ENCODE measurements around the gene G6PC3.

Gene G6PC3

GRCh38 chr17:44075598-44076293 is 5.2 kb downstream of the G6PC3 start:
- no peak overlapping the region for H4K91ac ChIP-seq (ENCODE audit: low read depth, low read length, poor library complexity)
- no peak overlapping the region for H2AFZ ChIP-seq (ENCODE audit: low read length)
- no peak overlapping the region for H2BK120ac ChIP-seq (ENCODE audit: low read depth, low read length)
- H2AK5ac ChIP-seq (ENCODE audit: low read depth, low read length), result no peak overlapping the region
- H3K9me3 ChIP-seq (replicated peaks in 1 of 2; ENCODE audit: control insufficient read depth in 2 of 2, insufficient read depth in 1 of 2, low read depth in 1 of 2, low read length in 2 of 2), result no peaks in the 10 kb centered on the region
- DNase-seq (ENCODE audit: low spot score), result no peak
- no peak overlapping the region for H3K18ac ChIP-seq (ENCODE audit: low read length)
- H3K27me3 ChIP-seq (ENCODE audit: control insufficient read depth in 3 of 3, insufficient read depth in 3 of 3, low read depth in 1 of 3, low read length in 3 of 3), result no peaks in the 10 kb centered on the region
- H3K9ac ChIP-seq (ENCODE audit: low read depth, low read length, poor library complexity), result no peak overlapping the region
- no peak overlapping the region for H3K27ac ChIP-seq (replicated peaks; ENCODE audit: low read length)
- no peak overlapping the region for H3K4ac ChIP-seq (ENCODE audit: low read length)
- no peak overlapping the region for H4K8ac ChIP-seq (ENCODE audit: low read depth, low read length)
- peaks cover 6 to 17% of the 10 kb centered on the region in 2 donors for H3K4me1 ChIP-seq (ENCODE audit: control insufficient read depth in 2 of 2, insufficient read depth in 1 of 2, low read depth in 1 of 2, low read length in 2 of 2)
- no peak overlapping the region for H3K4me3 ChIP-seq (ENCODE audit: low read length in 2 of 2)
- peaks cover 48 to 74% of the 10 kb centered on the region in 2 donors for H3K36me3 ChIP-seq (replicated peaks in 1 of 2; ENCODE audit: control insufficient read depth in 2 of 2, insufficient read depth in 2 of 2, low read length in 2 of 2)
- no peak overlapping the region for H2BK15ac ChIP-seq (ENCODE audit: low read length)
- no peak overlapping the region for H3K14ac ChIP-seq (ENCODE audit: low read length)
- H3K23ac ChIP-seq (ENCODE audit: low read depth, low read length, poor library complexity), result no peak overlapping the region
- H2BK12ac ChIP-seq (ENCODE audit: low read length), result no peak overlapping the region
- no CpG with 5 or more reads among the region's 10 CpGs for WGBS, 2 donors (ENCODE audit: extremely low coverage in 2 of 2, insufficient read length in 2 of 2, insufficient replicate concordance in 1 of 2)
- no peak overlapping the region for H2BK5ac ChIP-seq (ENCODE audit: low read length)
- no peak overlapping the region for H3K4me2 ChIP-seq (ENCODE audit: insufficient read depth, low read length, poor library complexity, severe bottlenecking)
- H3K79me1 ChIP-seq (ENCODE audit: low read depth, low read length), result peaks cover 1% of the 10 kb centered on the region

DNA sequence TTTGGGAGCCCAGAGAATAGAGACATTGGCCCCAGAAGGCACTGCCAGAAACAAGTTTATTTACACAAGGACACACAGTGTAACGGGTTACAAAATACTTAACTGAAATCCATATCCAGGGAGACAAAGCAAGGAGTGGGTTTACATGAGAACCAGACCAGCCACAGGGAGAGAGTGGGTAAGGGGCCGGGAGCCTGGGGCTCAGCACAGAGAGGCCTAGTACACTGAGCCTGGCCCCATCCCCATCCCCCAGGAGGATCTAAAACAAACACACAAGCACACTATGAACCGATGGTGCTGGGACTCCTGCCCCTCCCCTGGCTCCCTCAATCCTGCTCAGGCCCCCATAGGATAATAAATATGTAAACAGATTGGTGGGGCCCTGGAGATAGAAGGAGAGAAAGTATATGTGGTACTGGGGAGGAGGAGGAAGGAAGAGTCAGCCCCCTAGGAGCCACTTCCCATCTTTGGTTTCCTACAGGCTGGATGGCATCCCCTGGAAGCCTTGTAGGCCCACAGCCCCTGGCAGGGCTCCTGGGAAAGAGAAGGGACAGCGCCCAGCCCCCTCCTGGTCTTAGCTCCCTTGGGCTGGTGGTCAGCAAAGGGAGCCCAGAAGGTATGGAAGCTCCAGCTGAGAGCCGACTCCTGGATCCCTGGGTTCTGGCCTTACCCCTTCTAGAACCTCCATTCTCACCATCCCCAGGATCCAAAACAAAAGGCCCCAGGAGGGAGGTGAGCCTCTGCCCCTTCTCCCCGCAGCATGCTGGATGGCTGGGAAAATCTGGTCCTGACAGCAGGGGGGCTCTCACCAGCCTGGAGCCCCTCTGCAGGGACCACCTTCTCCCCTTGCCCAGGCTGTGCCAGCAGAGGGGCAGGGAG is 6.4 kb downstream of the G6PC3 start:
- H2BK15ac ChIP-seq (ENCODE audit: low read length), result no peak overlapping the region
- H3K27me3 ChIP-seq (ENCODE audit: control insufficient read depth in 3 of 3, insufficient read depth in 3 of 3, low read depth in 1 of 3, low read length in 3 of 3), result no peaks in the 10 kb centered on the region
- H3K4me1 ChIP-seq (ENCODE audit: control insufficient read depth in 2 of 2, insufficient read depth in 1 of 2, low read depth in 1 of 2, low read length in 2 of 2), result peaks cover 1 to 12% of the 10 kb centered on the region in 2 donors
- H2AFZ ChIP-seq (ENCODE audit: low read length), result no peak overlapping the region
- H3K9ac ChIP-seq (ENCODE audit: low read depth, low read length, poor library complexity), result no peak overlapping the region
- peaks cover 54 to 78% of the 10 kb centered on the region in 2 donors for H3K36me3 ChIP-seq (replicated peaks in 1 of 2; ENCODE audit: control insufficient read depth in 2 of 2, insufficient read depth in 2 of 2, low read length in 2 of 2)
- WGBS, 2 donors (ENCODE audit: extremely low coverage in 2 of 2, insufficient read length in 2 of 2, insufficient replicate concordance in 1 of 2), result no CpG with 5 or more reads among the region's 6 CpGs
- no peak overlapping the region for H2BK120ac ChIP-seq (ENCODE audit: low read depth, low read length)
- no peak overlapping the region for H3K18ac ChIP-seq (ENCODE audit: low read length)
- H3K4me2 ChIP-seq (ENCODE audit: insufficient read depth, low read length, poor library complexity, severe bottlenecking), result no peak overlapping the region
- H2AK5ac ChIP-seq (ENCODE audit: low read depth, low read length), result no peak overlapping the region
- H4K8ac ChIP-seq (ENCODE audit: low read depth, low read length), result no peak overlapping the region
- H3K27ac ChIP-seq (replicated peaks; ENCODE audit: low read length), result no peak overlapping the region
- H2BK12ac ChIP-seq (ENCODE audit: low read length), result no peak overlapping the region
- DNase-seq (ENCODE audit: low spot score), result no peak
- no peak overlapping the region for H3K4me3 ChIP-seq (ENCODE audit: low read length in 2 of 2)
- no peaks in the 10 kb centered on the region for H3K9me3 ChIP-seq (replicated peaks in 1 of 2; ENCODE audit: control insufficient read depth in 2 of 2, insufficient read depth in 1 of 2, low read depth in 1 of 2, low read length in 2 of 2)
- H3K23ac ChIP-seq (ENCODE audit: low read depth, low read length, poor library complexity), result no peak overlapping the region
- no peak overlapping the region for H2BK5ac ChIP-seq (ENCODE audit: low read length)
- H3K79me1 ChIP-seq (ENCODE audit: low read depth, low read length), result no peaks in the 10 kb centered on the region
- H3K14ac ChIP-seq (ENCODE audit: low read length), result no peak overlapping the region
- H4K91ac ChIP-seq (ENCODE audit: low read depth, low read length, poor library complexity), result no peak overlapping the region
- H3K4ac ChIP-seq (ENCODE audit: low read length), result no peak overlapping the region

GRCh38 chr17:44077595-44077909 is 7.0 kb downstream of the G6PC3 start:
- Histone ChIP-seq H3K4ac (ENCODE audit: low read length) (no peak overlapping the region), H3K14ac (ENCODE audit: low read length) (no peak overlapping the region), H3K4me2 (ENCODE audit: insufficient read depth, low read length, poor library complexity, severe bottlenecking) (no peak overlapping the region), H3K27me3 (ENCODE audit: control insufficient read depth in 3 of 3, insufficient read depth in 3 of 3, low read depth in 1 of 3, low read length in 3 of 3) (no peaks in the 10 kb centered on the region), H3K9me3 (replicated peaks in 1 of 2; ENCODE audit: control insufficient read depth in 2 of 2, insufficient read depth in 1 of 2, low read depth in 1 of 2, low read length in 2 of 2) (no peaks in the 10 kb centered on the region), H2BK15ac (ENCODE audit: low read length) (no peak overlapping the region), H3K4me3 (ENCODE audit: low read length in 2 of 2) (no peak overlapping the region), H2BK5ac (ENCODE audit: low read length) (no peak overlapping the region), H2AFZ (ENCODE audit: low read length) (no peak overlapping the region), H3K27ac (replicated peaks; ENCODE audit: low read length) (no peak overlapping the region), H2BK120ac (ENCODE audit: low read depth, low read length) (no peak overlapping the region), H3K79me1 (ENCODE audit: low read depth, low read length) (no peaks in the 10 kb centered on the region), H2AK5ac (ENCODE audit: low read depth, low read length) (no peak overlapping the region), H3K4me1 (ENCODE audit: control insufficient read depth in 2 of 2, insufficient read depth in 1 of 2, low read depth in 1 of 2, low read length in 2 of 2) (peaks cover 0 to 14% of the 10 kb centered on the region in 2 donors), H2BK12ac (ENCODE audit: low read length) (no peak overlapping the region), H4K91ac (ENCODE audit: low read depth, low read length, poor library complexity) (no peak overlapping the region), H3K23ac (ENCODE audit: low read depth, low read length, poor library complexity) (peak overlapping the region; percentile 32), H3K36me3 (replicated peaks in 1 of 2; ENCODE audit: control insufficient read depth in 2 of 2, insufficient read depth in 2 of 2, low read length in 2 of 2) (peaks cover 60 to 83% of the 10 kb centered on the region in 2 donors), H3K9ac (ENCODE audit: low read depth, low read length, poor library complexity) (no peak overlapping the region), H4K8ac (ENCODE audit: low read depth, low read length) (no peak overlapping the region), H3K18ac (ENCODE audit: low read length) (no peak overlapping the region)
- no peak for DNase-seq (ENCODE audit: low spot score)
- WGBS, 2 donors (ENCODE audit: extremely low coverage in 2 of 2, insufficient read length in 2 of 2, insufficient replicate concordance in 1 of 2), result no CpG with 5 or more reads among the region's 4 CpGs

DNA sequence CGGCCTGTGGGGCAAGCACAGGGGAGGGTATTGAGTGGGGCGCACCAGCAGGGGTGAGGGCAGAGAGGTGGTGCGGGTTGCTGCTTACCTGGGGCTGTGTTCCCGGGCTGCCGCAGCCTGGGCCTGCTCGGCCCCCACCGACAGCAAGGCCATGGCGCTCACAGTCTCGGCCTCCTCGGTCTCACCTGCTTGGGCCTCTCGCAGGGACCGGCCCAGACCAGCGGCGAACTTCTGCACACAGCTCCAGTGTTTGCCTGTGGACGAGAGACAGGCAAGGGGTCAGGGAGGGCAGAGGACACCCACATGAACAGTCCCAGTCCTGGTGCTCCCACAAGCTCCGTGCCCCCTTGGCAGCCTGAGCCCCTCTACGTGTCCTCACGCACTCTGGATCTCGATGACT is 7.9 kb downstream of the G6PC3 start:
- H4K8ac ChIP-seq (ENCODE audit: low read depth, low read length), result no peak overlapping the region
- no CpG with 5 or more reads among the region's 19 CpGs for WGBS, 2 donors (ENCODE audit: extremely low coverage in 2 of 2, insufficient read length in 2 of 2, insufficient replicate concordance in 1 of 2)
- no peak overlapping the region for H3K4me2 ChIP-seq (ENCODE audit: insufficient read depth, low read length, poor library complexity, severe bottlenecking)

More for the DNA sequence above, 7.9 kb downstream of the G6PC3 start:
- Histone ChIP-seq H4K91ac (ENCODE audit: low read depth, low read length, poor library complexity) (no peak overlapping the region), H3K9me3 (replicated peaks in 1 of 2; ENCODE audit: control insufficient read depth in 2 of 2, insufficient read depth in 1 of 2, low read depth in 1 of 2, low read length in 2 of 2) (no peaks in the 10 kb centered on the region), H2BK15ac (ENCODE audit: low read length) (no peak overlapping the region), H3K79me1 (ENCODE audit: low read depth, low read length) (no peaks in the 10 kb centered on the region), H3K23ac (ENCODE audit: low read depth, low read length, poor library complexity) (no peak overlapping the region), H2BK5ac (ENCODE audit: low read length) (no peak overlapping the region), H3K36me3 (replicated peaks in 1 of 2; ENCODE audit: control insufficient read depth in 2 of 2, insufficient read depth in 2 of 2, low read length in 2 of 2) (peaks cover 65 to 85% of the 10 kb centered on the region in 2 donors), H3K4me3 (ENCODE audit: low read length in 2 of 2) (no peak overlapping the region), H3K27ac (replicated peaks; ENCODE audit: low read length) (no peak overlapping the region), H3K27me3 (ENCODE audit: control insufficient read depth in 3 of 3, insufficient read depth in 3 of 3, low read depth in 1 of 3, low read length in 3 of 3) (no peaks in the 10 kb centered on the region), H3K9ac (ENCODE audit: low read depth, low read length, poor library complexity) (peak overlapping the region; percentile 33), H2BK120ac (ENCODE audit: low read depth, low read length) (no peak overlapping the region), H2AK5ac (ENCODE audit: low read depth, low read length) (no peak overlapping the region), H3K14ac (ENCODE audit: low read length) (no peak overlapping the region), H2AFZ (ENCODE audit: low read length) (no peak overlapping the region), H3K4me1 (ENCODE audit: control insufficient read depth in 2 of 2, insufficient read depth in 1 of 2, low read depth in 1 of 2, low read length in 2 of 2) (peaks cover 0 to 15% of the 10 kb centered on the region in 2 donors), H2BK12ac (ENCODE audit: low read length) (no peak overlapping the region), H3K4ac (ENCODE audit: low read length) (no peak overlapping the region), H3K18ac (ENCODE audit: low read length) (no peak overlapping the region)
- DNase-seq (ENCODE audit: low spot score), result no peak
